GM12873 (cell line): ENCODE measurements around the gene CD300A.

Experiments used
- TF ChIP-seq, protein P1 (sequence below): IDR thresholded peaks from 2 replicates; pipeline ENCODE4 v1.5.1; 2012; ENCODE audit warnings: low read depth, mild to moderate bottlenecking, moderate library complexity, low read length, control low read depth; ENCODE audit not compliant: insufficient read depth; ENCODE audit errors: missing control alignments

CD300A gene

DNA sequence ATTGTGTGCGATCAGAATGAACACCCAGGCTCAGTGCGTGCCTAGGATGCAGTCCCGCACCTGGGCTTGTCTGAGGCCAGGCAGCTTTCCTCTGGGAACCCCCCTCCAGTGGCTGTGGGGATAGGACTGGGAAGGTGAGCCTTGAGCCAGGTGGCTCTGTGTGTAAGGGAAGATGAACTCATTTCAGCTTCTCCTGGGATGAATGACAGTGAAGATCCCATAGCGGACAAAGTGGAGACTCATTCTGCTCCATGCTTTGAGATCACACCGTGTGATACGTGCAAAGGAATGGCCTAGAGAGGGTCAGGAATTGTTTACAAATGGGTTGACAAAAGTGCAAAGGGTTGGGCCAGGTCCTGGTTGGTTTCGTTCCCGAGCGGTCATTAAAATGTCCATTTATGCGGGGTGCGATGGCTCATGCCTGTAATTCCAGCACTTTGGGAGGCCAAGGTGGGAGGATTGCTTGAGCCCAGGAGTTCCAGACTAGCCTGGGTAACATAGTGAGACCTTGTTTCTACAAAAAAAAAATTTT lies 18.7 kb upstream of the CD300A start:
- TF ChIP-seq, protein P1, sequence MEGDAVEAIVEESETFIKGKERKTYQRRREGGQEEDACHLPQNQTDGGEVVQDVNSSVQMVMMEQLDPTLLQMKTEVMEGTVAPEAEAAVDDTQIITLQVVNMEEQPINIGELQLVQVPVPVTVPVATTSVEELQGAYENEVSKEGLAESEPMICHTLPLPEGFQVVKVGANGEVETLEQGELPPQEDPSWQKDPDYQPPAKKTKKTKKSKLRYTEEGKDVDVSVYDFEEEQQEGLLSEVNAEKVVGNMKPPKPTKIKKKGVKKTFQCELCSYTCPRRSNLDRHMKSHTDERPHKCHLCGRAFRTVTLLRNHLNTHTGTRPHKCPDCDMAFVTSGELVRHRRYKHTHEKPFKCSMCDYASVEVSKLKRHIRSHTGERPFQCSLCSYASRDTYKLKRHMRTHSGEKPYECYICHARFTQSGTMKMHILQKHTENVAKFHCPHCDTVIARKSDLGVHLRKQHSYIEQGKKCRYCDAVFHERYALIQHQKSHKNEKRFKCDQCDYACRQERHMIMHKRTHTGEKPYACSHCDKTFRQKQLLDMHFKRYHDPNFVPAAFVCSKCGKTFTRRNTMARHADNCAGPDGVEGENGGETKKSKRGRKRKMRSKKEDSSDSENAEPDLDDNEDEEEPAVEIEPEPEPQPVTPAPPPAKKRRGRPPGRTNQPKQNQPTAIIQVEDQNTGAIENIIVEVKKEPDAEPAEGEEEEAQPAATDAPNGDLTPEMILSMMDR, result no peak

DNA sequence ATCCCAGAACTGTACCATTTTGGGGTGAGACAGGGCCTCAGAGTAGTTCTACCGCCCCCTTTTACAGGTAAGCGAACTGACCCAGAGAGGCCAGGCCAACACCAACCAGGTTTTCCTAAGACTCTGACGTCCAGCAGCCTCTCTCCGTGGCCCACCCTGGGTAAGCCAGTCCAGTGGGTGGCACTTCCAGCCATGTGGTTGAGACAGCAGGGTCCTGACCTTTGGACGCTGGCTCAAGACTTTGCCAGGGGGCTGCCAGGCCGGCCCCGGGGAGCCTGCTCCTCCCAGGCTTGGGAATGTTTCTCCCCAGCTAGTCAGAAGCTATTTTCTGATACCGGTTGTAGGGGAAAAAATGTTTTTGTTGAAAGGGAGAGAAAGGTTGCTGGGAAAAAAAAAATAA lies 17.7 kb upstream of the CD300A start:
- TF ChIP-seq, protein P1, result no peak

DNA sequence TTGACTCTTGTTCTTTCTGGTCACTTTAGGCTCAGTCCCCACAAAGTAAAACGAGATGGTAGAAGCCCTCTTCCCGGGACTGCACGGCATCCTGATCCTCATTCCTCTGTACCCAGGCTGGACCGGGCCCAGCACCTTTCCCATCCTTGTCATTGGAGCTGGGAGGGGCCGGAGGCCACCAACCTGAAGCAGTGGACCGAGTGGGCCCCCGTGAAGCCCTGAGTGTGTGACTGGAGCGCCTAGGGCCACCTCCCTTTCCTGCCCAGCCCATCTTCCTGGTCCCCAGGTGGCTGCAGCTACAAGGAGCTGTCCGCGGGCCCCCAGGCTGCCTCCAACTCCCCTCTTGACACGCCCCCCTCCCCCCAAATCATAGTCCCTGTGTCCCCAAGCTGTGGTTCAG lies 17.1 kb upstream of the CD300A start:
- TF ChIP-seq, protein P1, result no peak

DNA sequence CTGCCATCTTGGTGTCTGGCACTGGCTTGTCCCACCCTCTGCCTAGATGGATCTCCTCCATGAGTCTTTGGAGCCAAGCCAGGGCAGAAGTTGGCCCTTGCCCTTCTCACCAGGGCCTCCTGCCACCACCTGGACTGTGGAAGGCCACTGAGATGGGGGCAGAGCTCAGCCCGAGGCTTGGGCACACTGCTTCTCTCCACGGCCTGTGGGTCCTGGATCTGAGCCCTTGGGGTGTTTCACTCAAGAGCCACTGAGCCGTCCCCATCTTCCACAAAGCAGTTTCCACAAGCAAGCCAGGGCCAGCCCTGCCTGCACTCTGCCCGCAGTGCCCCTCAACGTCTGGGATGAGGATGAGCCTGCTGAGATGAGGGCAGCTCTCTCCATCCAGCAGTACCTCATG lies 16.7 kb upstream of the CD300A start:
- TF ChIP-seq, protein P1, result no peak

DNA sequence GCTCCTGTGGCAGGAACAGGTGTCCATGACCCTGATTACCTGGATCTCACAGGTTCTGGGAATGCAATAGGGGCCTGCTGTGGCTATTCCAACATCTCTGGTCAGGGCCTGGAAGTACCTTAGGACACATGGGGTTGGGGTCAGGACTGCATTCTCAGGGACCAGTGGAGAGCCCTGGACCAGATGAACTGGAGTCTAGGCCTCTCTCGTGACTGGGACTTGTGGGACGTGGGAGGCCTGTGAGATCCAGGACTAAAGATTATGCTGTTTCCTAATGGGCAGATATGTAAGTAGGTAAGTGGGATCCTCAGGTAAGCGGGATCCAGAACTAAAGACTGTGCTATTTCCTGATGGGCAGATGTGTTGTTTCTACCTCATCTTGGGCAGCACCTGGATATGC lies 16.2 kb upstream of the CD300A start:
- TF ChIP-seq, protein P1, result no peak

DNA sequence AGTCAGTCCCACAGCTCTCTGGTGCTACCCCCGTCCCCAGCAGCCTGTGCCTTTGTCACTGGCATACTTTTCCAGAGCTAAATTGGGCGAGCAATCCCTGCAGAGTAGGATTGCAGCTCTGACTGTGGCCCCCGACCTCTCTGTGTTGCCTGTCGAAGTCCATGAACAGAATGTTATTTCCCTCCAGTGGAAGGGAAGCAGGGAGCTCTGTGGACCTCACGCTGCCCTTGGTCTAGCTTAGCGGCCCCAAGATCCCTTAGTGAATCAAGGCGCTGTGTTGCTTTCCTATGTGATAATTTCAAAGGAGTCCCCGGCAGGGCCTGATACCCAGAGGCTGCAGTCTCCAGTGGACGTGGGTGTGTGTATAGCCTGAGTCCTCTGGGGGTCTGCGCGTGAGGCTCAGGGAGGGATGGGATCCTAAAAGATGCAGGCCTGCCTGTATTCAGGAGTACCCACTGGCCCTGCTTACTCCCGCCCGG lies 15.5 kb upstream of the CD300A start:
- TF ChIP-seq, protein P1, result no peak

DNA sequence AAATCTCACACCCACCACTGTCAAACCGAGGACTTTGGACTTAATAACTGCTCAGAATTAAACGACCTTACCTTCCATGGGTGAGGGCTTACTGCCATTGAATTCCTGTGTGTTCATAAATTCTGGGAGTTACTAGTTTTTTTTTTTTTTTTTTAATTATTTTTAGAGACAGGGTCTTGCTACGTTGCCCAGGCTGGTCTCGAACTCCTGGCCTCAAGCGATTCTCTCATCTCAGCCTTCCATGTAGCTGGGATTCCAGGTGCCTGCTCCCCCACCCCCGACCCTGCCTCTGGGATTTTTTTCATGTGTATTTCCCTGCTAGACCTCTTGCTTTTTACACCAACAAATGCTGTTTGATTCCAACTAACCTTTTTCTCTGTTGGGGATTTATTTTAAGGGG lies 14.9 kb upstream of the CD300A start:
- TF ChIP-seq, protein P1, result no peak
